IMR-90 (cell line): ENCODE results near the gene FAM78A. TPM values are rescaled to one million over a fixed set of nuclear protein-coding genes. Genes with fewer than 3 reads are reported as not detected.

Experiments used
- ATAC-seq: fragments of 200-7000 bp; cut with Tn5 transposase; 2 replicates; pipeline ENCODE4 v1.9.1; 2020; ENCODE audit warnings: low read depth, mild to moderate bottlenecking, moderate library complexity
- BruUV-seq: library from RNA; stranded (reverse); fragments of 400-500 nt; replicated peaks from 2 replicates; lab custom pipeline; 2021; lab: Mats Ljungman, UMichigan
- CTCF ChIA-PET: fragments of 300-600 bp; formaldehyde crosslinking; extraction: SDS; loops from one replicate; lab custom pipeline; 2021; ENCODE audit warnings: antibody characterized with exemption; lab: Yijun Ruan, JAX
- POLR2A ChIA-PET: fragments of 300-600 bp; sonication (Branson Sonifier 250); formaldehyde crosslinking; loops from one replicate; lab custom pipeline; 2022; ENCODE audit warnings: antibody characterized with exemption; ENCODE audit not compliant: unreplicated experiment; lab: Charles Lee
- DNase-seq: peaks from one replicate; pipeline ENCODE4 v3.0.0; 2013
- H2AFZ ChIP-seq: replicated peaks from 2 replicates; pipeline ENCODE3; 2013; ENCODE audit warnings: low read length, mild to moderate bottlenecking; ENCODE audit not compliant: poor library complexity
- H2AK5ac ChIP-seq: 2 replicates; pipeline ENCODE4 v1.6.1; 2013; ENCODE audit warnings: low read depth, low read length, inconsistent platforms
- H2AK9ac ChIP-seq: replicated peaks from 2 replicates; pipeline ENCODE3; 2013; ENCODE audit warnings: mild to moderate bottlenecking, low read depth, low read length, moderate library complexity; ENCODE audit not compliant: poor library complexity
- H2BK120ac ChIP-seq: 2 replicates; pipeline ENCODE4 v1.6.1; 2013; ENCODE audit warnings: low read depth, low read length, inconsistent platforms
- H2BK15ac ChIP-seq: 3 replicates; pipeline ENCODE4 v1.6.1; 2013; ENCODE audit warnings: low read depth, low read length, inconsistent platforms
- H2BK20ac ChIP-seq: 2 replicates; pipeline ENCODE4 v1.6.1; 2013; ENCODE audit warnings: low read depth, mild to moderate bottlenecking, inconsistent platforms, low read length, moderate library complexity
- H2BK5ac ChIP-seq: 2 replicates; pipeline ENCODE4 v1.6.1; 2013; ENCODE audit warnings: mild to moderate bottlenecking, low read depth, low read length, inconsistent platforms; ENCODE audit not compliant: poor library complexity, severe bottlenecking
- H3K14ac ChIP-seq: replicated peaks from 2 replicates; pipeline ENCODE4 v1.6.1; 2013; ENCODE audit warnings: low read depth, low read length, inconsistent platforms
- H3K18ac ChIP-seq: 2 replicates; pipeline ENCODE4 v1.6.1; 2013; ENCODE audit warnings: low read depth, low read length, control low read depth
- H3K23ac ChIP-seq: 2 replicates; pipeline ENCODE4 v1.6.1; 2013; ENCODE audit warnings: low read depth, low read length, inconsistent platforms
- H3K27ac ChIP-seq: 2 replicates; pipeline ENCODE4 v1.5.1; 2013; ENCODE audit warnings: mild to moderate bottlenecking, control low read depth, low read length; ENCODE audit not compliant: insufficient read depth
- H3K27me3 ChIP-seq: 2 replicates; pipeline ENCODE4 v1.6.1; 2013; ENCODE audit warnings: low read length; ENCODE audit not compliant: control insufficient read depth, insufficient read depth
- H3K36me3 ChIP-seq: 2 replicates; pipeline ENCODE4 v1.6.1; 2013; ENCODE audit warnings: low read length, mixed read lengths; ENCODE audit not compliant: control insufficient read depth, insufficient read depth
- H3K4ac ChIP-seq: 2 replicates; pipeline ENCODE4 v1.6.1; 2013; ENCODE audit warnings: low read depth, low read length, inconsistent platforms
- H3K4me1 ChIP-seq: 2 replicates; pipeline ENCODE4 v1.6.1; 2013; ENCODE audit warnings: low read length, mixed read lengths; ENCODE audit not compliant: control insufficient read depth, insufficient read depth
- H3K4me2 ChIP-seq: 2 replicates; pipeline ENCODE4 v1.6.1; 2013; ENCODE audit warnings: low read depth, mild to moderate bottlenecking, control low read depth, low read length, moderate library complexity
- H3K4me3 ChIP-seq: 2 replicates; pipeline ENCODE4 v1.5.1; 2013; ENCODE audit warnings: low read depth, mild to moderate bottlenecking, control low read depth, low read length, moderate library complexity; ENCODE audit not compliant: insufficient read depth
- H3K56ac ChIP-seq: 2 replicates; pipeline ENCODE4 v1.6.1; 2013; ENCODE audit warnings: low read length, inconsistent platforms; ENCODE audit not compliant: insufficient read depth; ENCODE audit errors: extremely low read depth
- H3K79me1 ChIP-seq, 2 experiments: 2 replicates each; pipeline ENCODE4 v1.6.1; 2013; ENCODE audit warnings: low read length in 2 of 2, inconsistent platforms in 1 of 2, low read depth in 1 of 2
- H3K9ac ChIP-seq: 2 replicates; pipeline ENCODE4 v1.6.1; 2013; ENCODE audit warnings: low read depth, low read length, control low read depth
- H3K9me1 ChIP-seq: 2 replicates; pipeline ENCODE4 v1.6.1; 2013; ENCODE audit warnings: low read length, inconsistent platforms; ENCODE audit not compliant: insufficient read depth
- H3K9me3 ChIP-seq: 2 replicates; pipeline ENCODE4 v1.6.1; 2013; ENCODE audit warnings: low read length; ENCODE audit not compliant: control insufficient read depth, insufficient read depth
- H4K20me1 ChIP-seq: 2 replicates; pipeline ENCODE4 v1.6.1; 2013; ENCODE audit warnings: low read length, inconsistent platforms; ENCODE audit not compliant: insufficient read depth
- H4K5ac ChIP-seq: 2 replicates; pipeline ENCODE4 v1.6.1; 2013; ENCODE audit warnings: mild to moderate bottlenecking, low read depth, low read length, control low read depth
- H4K8ac ChIP-seq, 2 experiments: 2 replicates each; pipeline ENCODE4 v1.6.1; 2013; ENCODE audit warnings: low read depth in 2 of 2, low read length in 2 of 2, control low read depth in 1 of 2, inconsistent platforms in 1 of 2
- H4K91ac ChIP-seq: 2 replicates; pipeline ENCODE4 v1.6.1; 2013; ENCODE audit warnings: low read depth, low read length, inconsistent platforms; ENCODE audit not compliant: insufficient read depth
- CEBPB ChIP-seq: IDR thresholded peaks from 2 replicates; pipeline ENCODE4 v1.6.1; 2012; ENCODE audit warnings: low read depth, low read length, improper control_type of control experiment
- CHD1 ChIP-seq: IDR thresholded peaks from 2 replicates; pipeline ENCODE4 v1.6.1; 2012; ENCODE audit warnings: low read depth, low read length, improper control_type of control experiment
- ELK1 ChIP-seq: fragments of 150-350 bp; IDR thresholded peaks from 2 replicates; pipeline ENCODE4 v1.6.1; 2016; ENCODE audit warnings: low read depth, mild to moderate bottlenecking, low read length, moderate library complexity, borderline replicate concordance
- MAFK ChIP-seq: IDR thresholded peaks from 2 replicates; pipeline ENCODE4 v1.6.1; 2012; ENCODE audit warnings: low read depth, low read length, improper control_type of control experiment
- MAZ ChIP-seq: IDR thresholded peaks from 2 replicates; pipeline ENCODE4 v1.6.1; 2012; ENCODE audit warnings: low read depth, mild to moderate bottlenecking, low read length, improper control_type of control experiment, moderate library complexity, borderline replicate concordance
- RFX5 ChIP-seq: IDR thresholded peaks from 2 replicates; pipeline ENCODE4 v1.8.0; 2012; ENCODE audit warnings: low read depth, mild to moderate bottlenecking, low read length, moderate library complexity
- SMC3 ChIP-seq: fragments of 150-350 bp; IDR thresholded peaks from 2 replicates; pipeline ENCODE4 v1.6.1; 2016; ENCODE audit warnings: low read depth, mild to moderate bottlenecking, antibody characterized with exemption, low read length, moderate library complexity
- WGBS, 2 experiments: methylation state at CpG; one replicate each; pipeline versions ENCODE4 v1.1.5 to v1.1.7; 2013; ENCODE audit warnings: missing lambda C conversion rate in 2 of 2; ENCODE audit not compliant: insufficient read length in 1 of 2; ENCODE audit errors: extremely low coverage in 2 of 2; 5-methylcytosine and 5-hydroxymethylcytosine counted together
- dilution Hi-C: fragments of 300-500 bp; cut with HindIII; formaldehyde crosslinking; loops from one replicate; pipeline ENCODE4 v1.14.3; 2018; ENCODE audit warnings: low sequenced_read_pairs; ENCODE audit not compliant: unreplicated experiment
- in situ Hi-C: fragments of 300-500 bp; cut with MboI; formaldehyde crosslinking; loops from 3 replicates; pipeline ENCODE4 v1.14.3; 2019; ENCODE audit warnings: low sequenced_read_pairs, inconsistent platforms, mixed read lengths
- intact Hi-C: fragments of 100-400 bp; cut with micrococcal nuclease; formaldehyde crosslinking; loops from 2 replicates; pipeline ENCODE4 v1.10.0; 2022
- polyA plus RNA-seq, 3 experiments: library from polyadenylated mRNA; depleted of rRNA; stranded (reverse); fragments of >200 nt; gene quantifications; 2 replicates each; pipeline ENCODE4 v1.2.3, GENCODE V29; 2012; ENCODE audit warnings: low replicate concordance in 1 of 3
- total RNA-seq: library from RNA; depleted of rRNA; stranded (reverse); fragments of >200 nt; gene quantifications from 2 replicates; pipeline ENCODE4 v1.2.3, GENCODE V29; 2012

Gene FAM78A
- total and polyA plus RNA-seq, 2 of the 4 experiments (the other 2 are of a cell fraction), result 0.18 to 0.27 TPM

- WGBS, 2 experiments, result 78% methylated on average over 9 of the region's 17 CpGs; no CpG with 5 or more reads in 1 of the 2 experiments
- dilution Hi-C loops, result no loop called here
- H3K14ac ChIP-seq, result no peak overlapping the region
- H2BK15ac ChIP-seq, result no peak overlapping the region
- no peaks in the 10 kb centered on the region for H3K9me1 ChIP-seq
- no peak overlapping the region for H2BK120ac ChIP-seq
- no peak overlapping the region for H3K4me3 ChIP-seq
- no peak overlapping the region for H3K27ac ChIP-seq
- H3K9me3 ChIP-seq, result no peaks in the 10 kb centered on the region
- ChIA-PET POLR2A (no interaction called here), CTCF (no interaction called here)
- no peak overlapping the region for H3K18ac ChIP-seq
- no peak overlapping the region for H3K4me2 ChIP-seq
- H3K79me1 ChIP-seq, result no peaks in the 10 kb centered on the region
- DNase-seq (no peak), ATAC-seq (no peak)
- no peak overlapping the region for H4K8ac ChIP-seq
- no peak overlapping the region for H4K91ac ChIP-seq
- H3K23ac ChIP-seq, result no peak overlapping the region
- H3K36me3 ChIP-seq, result no peaks in the 10 kb centered on the region
- H2AK5ac ChIP-seq, result no peak overlapping the region
- H4K5ac ChIP-seq, result no peak overlapping the region
- in situ Hi-C loops, result no loop called here
- H2BK5ac ChIP-seq, result no peak overlapping the region
- H3K27me3 ChIP-seq, result peaks cover 11% of the 10 kb centered on the region
- BruUV-seq, result no TSS peak
- TF ChIP-seq ELK1 (no peak), CEBPB (no peak), MAZ (no peak), RFX5 (no peak), MAFK (no peak), CHD1 (no peak), SMC3 (no peak)
- intact Hi-C loops, result no loop called here
- no peak overlapping the region for H2AK9ac ChIP-seq
- no peak overlapping the region for H3K9ac ChIP-seq
- no peak overlapping the region for H3K56ac ChIP-seq
- H2BK20ac ChIP-seq, result no peak overlapping the region
- peaks cover 2% of the 10 kb centered on the region; the same call in 1 of the 2 replicates for H3K4me1 ChIP-seq
- H3K4ac ChIP-seq, result no peak overlapping the region
- H2AFZ ChIP-seq, result no peak overlapping the region
- no peaks in the 10 kb centered on the region for H4K20me1 ChIP-seq
These were observed 32.7 kb upstream of the FAM78A start for GRCh38 chr9:131308906-131309529.
